ENCODE results near the gene RMI2.
A peak's percentile ranks its signal among the peaks of the same experiment; 100 is the strongest.

The RMI2 gene

DNA sequence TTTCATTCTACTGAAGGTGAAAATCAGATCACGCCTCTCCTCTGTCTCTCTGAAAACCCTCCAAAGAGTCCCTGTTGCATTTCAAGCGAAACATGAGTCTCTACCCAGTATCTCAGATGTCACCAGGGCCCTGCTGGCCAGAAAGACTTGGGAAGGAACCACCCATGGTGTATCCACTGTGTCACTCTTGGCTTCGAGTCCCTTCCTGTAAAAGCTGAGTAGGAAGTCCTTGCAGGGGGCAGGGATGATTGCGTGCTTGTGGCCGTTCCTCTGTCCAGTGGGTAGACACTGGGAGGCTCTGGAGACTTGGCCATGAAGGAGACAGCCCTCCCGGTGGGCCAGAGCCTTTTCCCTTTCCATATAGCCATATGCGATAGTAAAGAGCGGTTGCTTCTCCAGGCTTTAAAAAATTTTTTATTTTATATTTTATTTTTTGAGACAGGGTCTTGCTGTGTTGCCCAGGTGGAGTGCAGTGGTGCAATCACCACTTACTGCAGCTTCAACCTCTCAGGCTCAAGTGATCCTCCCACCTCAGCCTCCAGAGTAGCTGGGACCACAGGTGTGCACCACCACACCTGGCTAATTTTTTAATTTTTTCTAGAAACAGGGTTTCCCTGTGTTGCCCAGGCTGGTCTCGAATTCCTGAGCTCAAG, 19.0 kb upstream of the RMI2 start:
- no peak overlapping the region for H3K4me3 ChIP-seq (ENCODE audit: low read length)
- TF ChIP-seq, protein P1, sequence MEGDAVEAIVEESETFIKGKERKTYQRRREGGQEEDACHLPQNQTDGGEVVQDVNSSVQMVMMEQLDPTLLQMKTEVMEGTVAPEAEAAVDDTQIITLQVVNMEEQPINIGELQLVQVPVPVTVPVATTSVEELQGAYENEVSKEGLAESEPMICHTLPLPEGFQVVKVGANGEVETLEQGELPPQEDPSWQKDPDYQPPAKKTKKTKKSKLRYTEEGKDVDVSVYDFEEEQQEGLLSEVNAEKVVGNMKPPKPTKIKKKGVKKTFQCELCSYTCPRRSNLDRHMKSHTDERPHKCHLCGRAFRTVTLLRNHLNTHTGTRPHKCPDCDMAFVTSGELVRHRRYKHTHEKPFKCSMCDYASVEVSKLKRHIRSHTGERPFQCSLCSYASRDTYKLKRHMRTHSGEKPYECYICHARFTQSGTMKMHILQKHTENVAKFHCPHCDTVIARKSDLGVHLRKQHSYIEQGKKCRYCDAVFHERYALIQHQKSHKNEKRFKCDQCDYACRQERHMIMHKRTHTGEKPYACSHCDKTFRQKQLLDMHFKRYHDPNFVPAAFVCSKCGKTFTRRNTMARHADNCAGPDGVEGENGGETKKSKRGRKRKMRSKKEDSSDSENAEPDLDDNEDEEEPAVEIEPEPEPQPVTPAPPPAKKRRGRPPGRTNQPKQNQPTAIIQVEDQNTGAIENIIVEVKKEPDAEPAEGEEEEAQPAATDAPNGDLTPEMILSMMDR (IDR thresholded peaks at IDR 0.05; ENCODE audit: insufficient read depth, low read depth, low read length, missing control alignments) = no peak
- no peak for DNase-seq (ENCODE audit: low read depth)

DNA sequence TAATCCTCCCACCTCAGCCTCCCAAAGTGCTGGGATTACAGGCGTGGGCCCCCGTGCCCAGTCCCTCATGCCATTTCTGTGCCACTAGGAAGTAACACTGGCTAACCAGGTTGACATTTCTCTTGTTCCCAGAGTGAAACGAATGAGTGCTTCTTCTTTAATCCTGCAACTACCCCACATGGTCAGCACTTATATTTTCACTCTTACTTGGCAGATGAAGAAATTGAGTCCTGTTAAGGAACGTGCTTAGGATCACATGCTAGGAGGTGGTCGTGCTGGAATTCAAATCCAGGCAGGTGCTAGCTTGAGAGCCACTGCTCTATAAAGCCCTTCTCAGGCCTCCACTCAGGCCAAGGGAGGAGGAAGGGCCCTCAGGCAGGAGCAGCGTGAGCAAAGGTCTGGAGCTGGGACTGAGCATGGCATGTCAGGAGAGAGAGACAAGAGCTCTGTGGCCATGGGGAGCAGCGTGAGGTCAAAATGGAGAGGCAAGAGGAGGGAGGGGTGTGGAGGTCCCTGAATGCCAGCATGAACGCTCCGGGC, 18.5 kb upstream of the RMI2 start:
- H3K4me3 ChIP-seq (ENCODE audit: low read length) = no peak overlapping the region
- no peak for DNase-seq (ENCODE audit: low read depth)
- TF ChIP-seq, protein P1 (IDR thresholded peaks at IDR 0.05; ENCODE audit: insufficient read depth, low read depth, low read length, missing control alignments) = no peak

DNA sequence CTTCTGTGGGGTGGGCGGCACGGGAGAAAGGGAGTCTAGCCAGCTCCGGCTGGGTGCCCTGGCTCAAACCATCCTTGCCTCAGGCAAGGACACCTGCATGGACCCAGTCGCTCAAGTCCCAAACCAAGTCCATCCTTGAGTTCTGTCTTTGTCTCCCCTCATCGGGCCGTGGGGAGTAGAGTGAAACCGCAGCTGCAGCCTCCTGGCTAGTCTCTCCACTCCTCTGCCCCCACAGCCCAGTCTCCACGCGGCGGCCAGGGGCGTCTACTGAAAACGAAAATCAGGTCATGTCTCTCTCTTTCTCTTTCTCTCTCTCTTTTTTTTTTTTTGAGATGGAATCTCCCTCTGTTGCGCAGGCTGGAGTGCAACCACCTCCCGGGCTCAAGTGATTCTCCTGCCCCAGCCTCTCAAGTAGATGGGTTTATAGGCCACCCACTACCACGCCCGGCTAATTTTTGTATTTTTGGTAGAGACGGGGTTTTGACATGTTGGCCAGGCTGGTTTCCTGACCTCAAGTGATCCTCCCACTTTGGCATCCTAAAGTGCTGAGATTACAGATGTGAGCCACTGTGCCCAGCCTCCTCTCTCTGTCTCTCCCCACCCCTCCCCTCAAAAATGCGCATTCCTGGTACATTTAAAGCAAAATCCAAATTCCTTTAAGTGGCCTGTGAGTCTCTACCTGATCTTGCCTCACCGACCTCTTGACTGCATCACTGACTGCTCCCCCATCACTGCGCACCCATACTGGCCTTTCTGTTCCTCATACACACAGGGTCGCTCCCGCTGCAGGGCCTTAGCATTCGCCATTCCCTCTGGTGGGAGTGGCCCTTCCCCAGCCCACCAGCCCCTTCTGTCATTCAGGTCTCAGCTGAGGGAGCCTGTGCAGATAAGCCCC, 17.7 kb upstream of the RMI2 start:
- DNase-seq (ENCODE audit: low read depth) = no peak
- TF ChIP-seq, protein P1 (IDR thresholded peaks at IDR 0.05; ENCODE audit: insufficient read depth, low read depth, low read length, missing control alignments) = no peak
- no peak overlapping the region for H3K4me3 ChIP-seq (ENCODE audit: low read length)

DNA sequence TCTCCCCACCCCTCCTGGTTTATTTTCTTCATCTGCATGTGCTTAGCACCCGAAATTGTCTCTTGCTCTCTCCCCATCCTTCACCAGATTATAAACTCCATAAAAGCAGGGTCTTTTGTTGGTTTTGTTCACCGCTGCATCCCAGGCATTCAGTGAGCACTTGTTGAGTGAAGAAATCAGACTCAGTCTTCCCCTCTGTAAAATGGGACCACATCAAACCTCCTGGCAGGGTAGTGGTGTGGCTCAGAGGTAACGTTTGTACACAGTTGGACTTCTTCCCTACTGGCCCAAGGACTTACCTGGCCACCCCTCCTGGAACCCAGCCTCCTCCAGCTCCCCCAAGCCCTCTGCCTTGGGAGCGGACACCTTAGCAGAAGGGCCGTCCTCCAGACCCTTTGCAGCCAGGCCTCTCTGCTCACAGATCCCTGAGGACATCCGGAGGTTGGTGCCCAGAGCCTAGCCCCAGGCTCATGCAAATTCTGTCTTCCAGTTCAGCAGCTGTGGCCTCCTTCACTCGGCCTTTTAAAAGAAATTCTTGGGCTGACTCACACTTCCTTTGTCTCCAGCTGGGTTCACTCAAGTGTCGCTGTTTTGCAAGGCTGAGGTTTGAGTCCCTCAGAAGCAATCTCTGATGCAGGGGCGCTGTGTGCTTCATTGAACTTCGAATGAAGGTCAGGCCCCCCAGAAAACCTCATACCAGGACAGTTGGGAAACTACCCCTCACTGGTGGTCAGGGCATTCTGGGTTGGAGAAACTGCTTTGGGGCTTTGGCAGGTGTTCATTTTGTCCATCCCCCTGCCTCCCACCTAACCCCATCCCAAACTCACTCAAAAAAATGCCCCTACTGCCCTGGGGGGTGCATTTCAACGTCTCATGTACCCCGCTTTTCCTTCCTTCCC, 16.8 kb upstream of the RMI2 start:
- TF ChIP-seq, protein P1 (IDR thresholded peaks at IDR 0.05; ENCODE audit: insufficient read depth, low read depth, low read length, missing control alignments) = no peak
- peak; percentile 83 for DNase-seq (ENCODE audit: low read depth)
- no peak overlapping the region for H3K4me3 ChIP-seq (ENCODE audit: low read length)

DNA sequence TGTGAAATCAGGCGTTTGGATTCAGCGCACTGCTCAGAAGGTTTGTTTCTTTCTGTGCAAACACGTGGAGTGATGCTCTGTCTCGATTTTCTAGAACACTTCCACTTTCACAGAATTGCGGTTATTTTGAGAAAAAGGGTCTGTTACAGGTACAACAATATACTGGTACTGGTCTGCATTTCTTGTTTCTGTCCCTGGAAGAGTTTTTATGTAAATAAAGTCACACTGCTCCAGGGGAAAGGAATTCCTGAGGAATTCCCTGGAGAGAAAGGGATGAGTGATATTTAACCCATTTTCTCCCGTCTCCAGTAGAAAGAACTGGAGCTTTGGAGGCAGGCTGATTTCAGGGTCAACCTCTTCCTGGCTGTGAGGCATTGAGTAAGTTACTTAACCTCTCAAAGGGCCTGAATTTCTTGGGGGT, 16.2 kb upstream of the RMI2 start:
- TF ChIP-seq, protein P1 (IDR thresholded peaks at IDR 0.05; ENCODE audit: insufficient read depth, low read depth, low read length, missing control alignments) = no peak
- H3K4me3 ChIP-seq (ENCODE audit: low read length) = no peak overlapping the region
- no peak for DNase-seq (ENCODE audit: low read depth)

DNA sequence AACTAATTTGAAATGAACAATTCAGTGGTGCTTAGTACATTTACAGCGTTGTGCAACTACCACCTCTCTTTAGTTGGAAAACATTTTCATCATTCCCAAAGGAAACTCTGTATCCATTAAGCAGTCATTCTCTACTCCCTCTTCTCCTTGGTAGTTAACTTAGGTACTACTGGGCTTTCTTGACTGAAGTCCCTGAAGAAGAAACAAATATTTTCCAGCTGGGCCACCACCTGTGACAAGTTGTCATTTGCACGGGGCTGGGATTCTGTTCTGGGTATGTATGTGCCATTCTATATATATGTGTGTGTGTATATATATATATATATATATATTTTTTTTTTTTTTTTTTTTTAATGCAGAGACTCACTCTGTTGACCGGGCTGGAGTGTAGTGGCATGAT, 15.4 kb upstream of the RMI2 start:
- TF ChIP-seq, protein P1 (IDR thresholded peaks at IDR 0.05; ENCODE audit: insufficient read depth, low read depth, low read length, missing control alignments) = no peak
- H3K4me3 ChIP-seq (ENCODE audit: low read length) = no peak overlapping the region
- no peak for DNase-seq (ENCODE audit: low read depth)
